HG03469 (cell line): Measurements from ENCODE around the gene RGS12.

Experiments
- ATAC-seq: cut with Tn5 transposase; IDR thresholded peaks from one replicate; pipeline ENCODE4 v1.9.1; 2021; ENCODE audit warnings: mild to moderate bottlenecking, moderate library complexity, moderate number of reproducible peaks; ENCODE audit not compliant: unreplicated experiment

RGS12 gene

DNA sequence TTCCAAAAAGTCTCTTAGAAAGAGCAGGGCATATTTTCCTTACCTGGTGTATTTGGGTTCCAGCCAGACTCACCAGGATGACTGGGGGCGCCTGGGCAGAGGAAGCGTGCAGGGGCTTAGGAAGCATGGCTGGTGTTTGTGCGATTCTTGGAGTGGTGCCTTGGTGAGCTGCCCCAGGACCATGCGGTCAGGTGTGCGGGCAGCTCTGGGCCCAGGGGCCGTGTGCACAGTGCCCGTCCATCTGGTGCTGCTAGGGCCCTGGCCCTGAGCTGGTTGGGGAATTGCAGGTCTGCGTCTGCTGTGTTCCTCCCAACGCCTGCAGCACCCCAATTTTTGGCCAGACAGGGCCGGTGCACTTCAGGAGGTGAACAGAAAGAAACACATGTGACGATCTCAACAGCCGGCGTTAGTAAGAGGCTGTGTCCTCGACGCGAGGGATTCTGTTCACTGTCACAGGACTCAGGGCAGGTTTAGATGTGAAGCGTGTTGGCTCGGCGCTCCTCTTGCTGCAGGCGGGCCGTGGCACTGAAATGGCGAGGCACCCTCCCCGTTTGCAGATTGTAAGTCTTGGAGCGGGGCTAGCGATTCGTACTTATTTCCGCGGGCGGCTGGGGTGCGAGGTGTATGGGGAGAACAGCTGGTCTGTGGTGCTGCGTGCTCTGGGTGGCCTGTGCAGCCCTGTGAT lies 15.2 kb downstream of the RGS12 start:
- ATAC-seq, result no peak

DNA sequence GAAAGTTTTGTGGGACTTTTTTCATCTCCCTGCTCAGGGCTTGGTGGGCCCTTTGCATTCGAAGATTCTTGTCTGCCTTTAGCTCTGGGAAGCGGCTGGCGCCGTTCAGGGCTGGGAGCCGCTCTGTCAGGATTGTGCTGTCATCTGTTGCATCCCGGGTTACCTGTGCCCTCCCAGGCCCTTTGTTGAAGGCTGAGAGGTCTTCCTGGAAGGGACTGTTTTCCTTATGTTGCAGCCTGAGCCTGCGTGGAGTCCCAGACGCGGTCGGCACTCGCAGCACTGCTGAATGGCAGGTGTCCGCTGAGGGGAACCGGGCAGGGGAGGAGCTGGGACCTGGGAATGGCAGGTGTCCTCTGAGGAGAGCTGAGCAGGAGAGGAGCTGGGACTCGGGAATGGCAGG lies 15.9 kb downstream of the RGS12 start:
- ATAC-seq, result no peak

DNA sequence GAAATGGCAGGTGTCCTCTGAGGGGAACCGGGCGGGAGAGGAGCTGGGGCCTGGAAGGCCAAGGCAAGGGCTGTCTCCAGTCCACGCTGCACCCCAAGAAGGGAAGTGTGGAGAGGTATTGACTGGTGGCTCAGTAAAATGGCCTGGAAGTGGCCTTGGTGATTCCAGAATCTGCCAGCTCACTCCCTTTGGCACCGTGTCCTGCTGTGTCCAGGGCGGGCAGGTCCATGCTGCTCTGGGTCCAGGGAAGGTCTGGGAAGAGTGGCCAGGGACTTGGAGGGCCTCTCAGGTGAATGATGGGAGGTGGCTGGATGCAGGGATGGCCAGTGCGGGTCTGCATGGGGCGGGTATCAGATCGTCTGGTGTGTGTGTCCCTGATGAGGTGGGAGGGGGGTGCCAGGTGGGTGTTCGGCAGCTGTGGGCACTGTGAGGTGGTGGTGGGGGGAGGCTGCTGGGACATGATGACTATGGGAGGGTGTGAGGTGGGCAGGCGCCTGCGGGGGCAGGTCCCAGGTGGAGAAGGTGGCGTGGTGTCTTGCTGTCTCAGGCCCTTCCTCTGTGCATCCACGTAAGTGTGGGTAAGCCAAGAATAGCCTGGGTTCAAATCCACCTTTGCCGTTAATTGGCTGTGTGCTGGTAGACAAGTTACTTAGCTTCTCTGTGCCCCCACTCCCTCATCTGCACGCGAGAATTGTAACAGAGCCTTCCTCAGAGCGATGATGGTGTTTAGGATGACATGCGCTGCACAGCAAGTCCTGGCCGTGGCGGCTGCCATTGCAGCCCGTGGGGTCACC lies 17.7 kb downstream of the RGS12 start:
- ATAC-seq, result no peak

GRCh38 chr4:3311095-3311372 lies 18.2 kb downstream of the RGS12 start:
- no peak for ATAC-seq

- no peak for ATAC-seq
These were observed 18.8 kb downstream of the RGS12 start for GRCh38 chr4:3311489-3312171.

DNA sequence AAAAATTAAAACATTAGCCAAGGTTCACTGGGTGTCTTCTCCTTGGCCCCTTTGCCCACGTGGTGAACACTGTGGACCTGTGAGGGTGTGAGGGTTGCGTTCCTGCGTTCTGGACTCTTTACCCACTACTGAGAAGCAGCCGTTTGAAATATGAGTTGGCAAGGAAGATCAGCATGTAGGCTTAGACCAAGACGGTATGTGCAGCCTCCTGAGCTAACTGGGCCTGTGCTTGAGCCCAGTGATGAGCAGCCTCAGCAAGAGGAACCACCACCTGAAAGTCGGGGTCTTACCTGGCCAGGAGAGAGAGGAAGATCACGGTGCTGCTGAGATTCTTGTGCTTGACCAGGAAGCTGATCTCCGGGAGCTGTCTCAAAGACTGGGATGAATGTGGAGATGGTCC lies 19.5 kb downstream of the RGS12 start:
- no peak for ATAC-seq

DNA sequence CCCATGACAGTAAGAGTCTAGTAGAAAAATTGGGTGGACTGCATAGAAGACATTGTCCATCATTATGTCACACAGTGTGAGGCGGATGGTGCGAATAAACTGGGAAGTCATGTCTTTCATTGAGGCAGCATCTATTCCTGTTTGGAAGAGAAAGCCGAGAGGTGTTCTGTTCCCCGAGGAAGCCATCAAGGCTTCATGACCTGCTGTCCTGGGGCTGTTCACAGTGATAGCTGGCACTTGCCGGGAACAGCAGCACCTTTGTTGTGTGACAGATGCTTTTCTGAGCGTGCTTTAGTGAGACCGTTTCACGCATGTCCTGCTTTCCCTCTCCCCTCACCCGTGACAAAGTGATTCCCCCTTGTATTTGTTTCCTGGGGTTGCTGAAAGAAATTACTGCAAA lies 20.3 kb downstream of the RGS12 start:
- ATAC-seq, result no peak

DNA sequence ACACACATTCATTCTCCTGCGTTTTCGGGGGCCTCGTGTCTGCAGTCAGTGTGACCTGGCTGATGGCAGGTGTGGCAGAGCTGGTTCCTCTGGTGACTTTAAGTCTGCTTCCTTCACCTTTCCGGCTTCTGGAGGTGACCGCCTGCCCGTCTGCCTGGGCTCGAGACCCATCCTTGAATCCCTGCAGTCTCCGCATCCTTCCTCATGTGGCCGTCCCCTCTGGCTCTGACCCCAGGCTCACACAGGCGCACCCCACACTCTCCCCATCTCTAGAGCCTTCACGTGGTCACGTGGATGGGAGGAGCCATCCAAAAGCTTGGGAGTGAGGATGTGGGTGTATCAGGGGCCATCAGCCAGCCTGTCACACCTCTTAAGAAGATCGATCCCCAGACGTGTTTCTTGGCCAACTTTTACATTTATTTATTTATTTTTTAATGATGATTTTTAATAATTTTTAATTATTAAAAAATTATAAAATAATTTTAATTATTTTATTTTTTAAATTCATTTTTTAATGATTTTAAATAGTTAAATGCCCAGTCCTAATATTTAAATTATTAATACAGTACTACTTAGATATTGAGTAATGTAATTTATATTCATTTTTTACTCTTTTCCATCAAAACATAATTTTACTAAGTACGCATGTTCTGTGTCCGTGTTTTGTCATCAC lies 20.9 kb downstream of the RGS12 start:
- ATAC-seq, result no peak

- no peak for ATAC-seq
These were observed 22.0 kb downstream of the RGS12 start for GRCh38 chr4:3314706-3315260.

GRCh38 chr4:3315566-3315965 lies 22.7 kb downstream of the RGS12 start:
- ATAC-seq, result no peak

DNA sequence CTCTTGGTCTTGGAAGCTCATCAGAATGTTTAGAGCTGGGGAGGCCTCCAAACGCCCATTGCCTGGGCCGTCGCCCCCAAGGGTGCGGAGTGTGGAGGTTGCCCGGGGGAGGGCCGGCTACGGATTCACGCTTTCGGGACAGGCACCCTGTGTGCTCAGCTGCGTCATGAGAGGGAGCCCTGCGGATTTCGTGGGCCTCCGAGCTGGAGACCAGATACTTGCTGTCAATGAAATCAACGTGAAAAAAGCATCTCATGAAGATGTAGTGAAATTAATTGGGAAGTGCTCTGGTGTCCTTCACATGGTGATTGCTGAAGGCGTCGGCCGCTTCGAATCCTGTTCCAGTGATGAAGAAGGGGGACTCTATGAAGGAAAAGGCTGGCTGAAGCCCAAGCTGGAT lies 23.3 kb downstream of the RGS12 start:
- no peak for ATAC-seq

- ATAC-seq, result no peak
These were observed 24.3 kb downstream of the RGS12 start for GRCh38 chr4:3317011-3317655.

DNA sequence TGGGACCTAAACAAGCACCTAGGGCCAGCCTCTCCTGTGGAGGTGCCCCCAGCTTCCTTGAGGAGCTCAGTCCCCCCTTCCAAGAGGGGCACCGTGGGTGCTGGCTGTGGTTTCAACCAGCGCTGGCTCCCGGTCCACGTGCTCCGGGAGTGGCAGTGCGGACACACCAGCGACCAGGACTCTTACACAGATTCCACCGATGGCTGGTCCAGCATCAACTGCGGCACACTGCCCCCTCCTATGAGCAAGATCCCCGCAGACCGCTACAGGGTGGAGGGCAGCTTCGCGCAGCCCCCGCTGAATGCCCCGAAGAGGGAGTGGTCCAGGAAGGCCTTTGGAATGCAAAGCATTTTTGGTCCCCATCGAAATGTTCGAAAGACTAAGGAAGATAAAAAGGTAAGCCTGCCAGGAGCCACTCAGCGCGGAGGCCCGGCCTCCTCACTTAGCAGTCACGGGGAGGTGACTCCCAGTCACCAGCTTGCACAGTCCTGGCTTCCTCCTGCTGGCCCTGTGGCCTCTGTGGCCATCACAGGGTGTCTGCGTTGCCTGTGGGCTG lies 24.9 kb downstream of the RGS12 start:
- ATAC-seq, result no peak

DNA sequence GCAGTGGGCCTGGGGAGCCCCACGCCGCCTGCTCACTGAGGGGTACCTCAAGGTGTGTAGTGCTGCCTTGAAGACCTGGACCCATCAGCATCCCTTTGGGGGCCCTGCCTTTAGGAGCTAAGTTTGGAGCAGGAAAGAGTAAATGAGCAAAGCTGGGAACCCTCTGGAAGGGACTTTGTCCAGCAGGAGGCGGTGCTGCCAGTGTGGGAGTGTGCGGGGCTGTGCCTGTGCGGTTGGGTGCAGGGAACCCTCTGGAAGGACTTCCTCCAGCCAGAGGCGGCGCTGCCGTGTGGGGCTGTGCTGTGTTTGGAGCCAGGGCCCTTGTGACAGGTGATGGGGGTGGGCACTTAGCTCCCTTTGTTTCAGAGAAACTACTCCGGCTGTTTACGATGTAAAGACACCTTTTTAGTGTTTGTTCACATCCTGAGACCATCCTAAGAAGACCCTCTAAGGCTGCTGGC lies 25.8 kb downstream of the RGS12 start:
- ATAC-seq, result no peak

DNA sequence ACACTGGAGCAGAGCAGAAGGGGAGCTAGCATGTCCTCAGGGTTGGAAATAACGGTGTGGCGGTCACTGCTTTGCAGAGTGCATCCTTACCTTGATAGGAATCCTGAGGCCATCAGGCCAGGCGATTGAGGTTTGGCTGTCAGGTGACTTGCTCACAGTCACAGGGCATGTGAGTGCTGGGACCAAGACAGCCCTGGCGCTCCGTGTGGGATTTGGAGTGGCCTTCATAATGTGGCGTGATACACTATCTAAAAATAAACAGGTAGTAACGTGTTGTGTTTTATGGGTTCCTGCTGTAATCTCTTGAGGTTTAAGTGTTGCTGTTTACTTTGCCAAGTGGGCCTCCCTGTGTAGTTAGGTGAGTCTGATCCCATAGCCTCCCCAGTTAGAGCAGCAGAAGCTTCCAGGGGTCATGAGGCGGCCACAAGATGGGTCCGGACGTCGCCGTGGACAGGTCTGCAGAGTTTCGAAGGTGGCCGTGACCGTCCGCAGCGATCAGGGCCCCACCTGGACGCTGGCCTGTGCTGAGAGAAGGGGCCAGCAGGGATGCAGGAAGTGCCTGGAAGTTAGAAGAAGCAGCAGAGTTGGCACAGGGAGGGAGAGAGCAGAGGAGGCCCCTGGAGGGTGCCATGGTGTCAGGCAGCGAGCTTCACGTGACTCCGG lies 27.7 kb downstream of the RGS12 start:
- no peak for ATAC-seq

DNA sequence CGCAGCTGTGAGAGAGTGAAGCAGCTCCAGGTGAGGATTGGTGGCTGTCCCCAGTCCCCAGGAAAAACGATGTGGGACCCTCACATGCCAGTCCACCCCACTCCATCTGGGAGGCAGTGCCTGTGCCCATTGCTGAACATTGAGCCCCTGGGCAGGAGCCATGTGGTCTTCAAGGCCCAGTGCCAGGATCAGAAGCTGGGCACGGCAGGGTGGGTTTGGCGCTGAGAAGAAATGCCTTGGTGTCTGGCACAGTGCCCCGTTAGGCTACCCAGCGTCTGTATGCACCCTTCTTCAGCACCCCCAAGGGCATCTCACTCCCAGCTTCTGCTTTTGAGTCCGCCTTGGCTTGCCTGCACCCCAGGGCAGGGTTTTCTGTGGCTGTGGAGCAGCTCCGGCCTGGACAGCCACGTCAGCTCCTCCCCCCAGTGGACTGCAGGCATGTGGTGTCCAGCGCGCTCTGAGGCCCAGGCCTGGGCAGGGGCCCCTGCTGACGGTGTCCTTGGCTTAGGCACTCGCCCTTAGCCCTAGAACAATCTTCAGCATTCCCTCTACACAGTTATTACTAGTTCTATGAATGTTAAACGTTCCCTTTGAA lies 28.6 kb downstream of the RGS12 start:
- no peak for ATAC-seq

DNA sequence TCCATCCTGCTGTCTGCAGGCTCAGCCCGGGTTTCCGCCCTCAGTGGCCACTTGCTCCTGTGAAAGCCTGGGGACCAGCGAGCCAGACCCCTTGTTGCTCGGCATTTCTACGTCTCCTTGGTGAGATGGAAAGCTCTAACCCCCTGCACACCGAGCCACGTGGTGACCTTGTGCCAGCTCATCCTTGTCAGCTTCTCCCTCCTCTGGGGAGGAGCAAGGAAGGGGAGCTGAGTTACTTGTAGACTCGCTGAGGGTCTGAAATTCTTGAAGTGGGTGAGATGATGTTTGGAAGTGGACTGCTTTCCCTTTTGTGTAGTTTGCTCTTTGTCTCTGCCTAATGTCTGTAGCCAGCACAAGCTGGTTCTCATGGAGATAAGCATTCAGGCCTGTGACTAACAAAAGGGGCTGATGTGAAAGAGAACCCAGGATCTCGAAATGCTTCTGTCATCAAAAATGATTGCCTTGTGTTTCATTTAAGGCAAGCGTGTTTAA lies 29.3 kb downstream of the RGS12 start:
- ATAC-seq, result no peak

- no peak for ATAC-seq
These were observed 30.3 kb downstream of the RGS12 start for GRCh38 chr4:3323071-3323481.

DNA sequence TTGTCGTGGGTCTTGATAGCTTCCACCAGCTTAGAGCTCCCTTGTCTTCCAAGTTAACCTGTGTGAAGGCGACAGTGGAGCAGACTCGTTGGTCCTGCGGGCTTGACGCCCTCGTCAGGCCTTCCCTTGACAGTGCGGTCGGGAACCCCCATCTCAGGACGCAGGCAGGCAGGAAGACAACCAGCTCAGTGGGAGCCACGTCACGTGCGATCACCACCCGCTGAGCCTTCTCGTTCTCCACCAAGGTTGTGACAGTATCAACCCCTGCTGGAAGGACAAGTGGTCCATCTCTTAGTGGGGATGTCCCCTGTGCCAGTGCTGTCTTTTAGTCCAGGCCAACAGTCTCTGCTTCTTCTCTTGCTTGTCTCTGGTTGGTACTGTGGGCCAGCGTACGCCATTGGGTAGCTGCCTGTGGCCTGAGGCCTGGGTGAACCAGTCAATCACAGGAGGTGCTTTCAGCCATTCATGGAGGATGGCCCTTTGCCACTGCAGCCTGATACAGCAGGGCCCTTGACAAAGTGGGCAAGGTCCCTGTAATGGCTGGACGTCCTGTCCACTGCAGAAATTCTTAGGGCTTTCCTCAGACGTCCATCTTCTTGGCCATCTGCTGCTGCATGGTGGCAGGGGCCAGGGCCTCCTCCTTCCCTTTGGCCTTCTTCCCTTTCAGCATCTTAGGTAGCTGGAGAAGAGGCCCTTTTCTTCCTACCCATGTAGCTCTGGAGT lies 31.4 kb downstream of the RGS12 start:
- ATAC-seq, result no peak
